OCI-LY3 (cell line): ENCODE results near the gene NDUFAB1.
"Not testable (repeated sequence)": the region's sequence is repeated elsewhere in the genome, so short reads cannot be mapped to it uniquely, and the experiment has no call there.

Source experiments
- H2AFZ ChIP-seq: fragments of 200-600, 300-600 bp; shearing (Covaris generic); 2 replicates; pipeline ENCODE4 v1.6.0; 2014; ENCODE audit warnings: antibody characterized with exemption, low read depth, low read length
- H3K27ac ChIP-seq: fragments of 200-600, 300-600 bp; sonication (generic); 2 replicates; pipeline ENCODE4 v1.5.1; 2014; ENCODE audit warnings: mild to moderate bottlenecking, low read length, moderate library complexity, mixed read lengths
- H3K27me3 ChIP-seq: fragments of 200-600, 300-600 bp; sonication (generic); 2 replicates; pipeline ENCODE4 v1.6.1; 2014; ENCODE audit warnings: low read depth, low read length, mixed read lengths
- H3K36me3 ChIP-seq: fragments of 200-600, 300-600 bp; sonication (generic); replicated peaks from 2 replicates; pipeline ENCODE3; 2014; ENCODE audit warnings: low read depth, low read length, mixed read lengths
- H3K4me1 ChIP-seq: fragments of 300-600, 200-600 bp; sonication (generic); 2 replicates; pipeline ENCODE4 v1.6.1; 2014; ENCODE audit warnings: low read length, mixed read lengths
- H3K4me2 ChIP-seq: fragments of 200-600, 300-600 bp; sonication (generic); 2 replicates; pipeline ENCODE4 v1.6.1; 2014; ENCODE audit warnings: low read length, mixed read lengths
- H3K4me3 ChIP-seq: fragments of 300-600, 200-600 bp; sonication (generic); 2 replicates; pipeline ENCODE4 v1.5.1; 2014; ENCODE audit warnings: antibody characterized with exemption, mild to moderate bottlenecking, low read length, moderate library complexity
- H3K79me2 ChIP-seq: fragments of 300-600, 200-600 bp; shearing (Covaris generic); 2 replicates; pipeline ENCODE4 v1.6.1; 2014; ENCODE audit warnings: mild to moderate bottlenecking, low read length, mixed read lengths
- H3K9ac ChIP-seq: fragments of 300-600, 200-600 bp; shearing (Covaris generic); 2 replicates; pipeline ENCODE4 v1.6.0; 2014; ENCODE audit warnings: mild to moderate bottlenecking, low read length, moderate library complexity
- H3K9me3 ChIP-seq: fragments of 200-600, 300-600 bp; shearing (Covaris generic); 2 replicates; pipeline ENCODE4 v1.6.1; 2014; ENCODE audit warnings: low read length, mixed read lengths; ENCODE audit not compliant: insufficient read depth
- H4K20me1 ChIP-seq: fragments of 200-600, 300-600 bp; sonication (generic); 2 replicates; pipeline ENCODE4 v1.6.1; 2016; ENCODE audit warnings: low read length, mixed read lengths; ENCODE audit not compliant: insufficient read depth
- EZH2phosphoT487 ChIP-seq: fragments of 200-600 bp; shearing (Covaris generic); IDR thresholded peaks from 2 replicates; pipeline ENCODE4 v1.6.1; 2018; ENCODE audit warnings: antibody characterized with exemption, mixed run types, low read depth
- TF ChIP-seq, protein P1 (sequence below): fragments of 200-600, 300-600 bp; sonication (generic); IDR thresholded peaks from 2 replicates; pipeline ENCODE4 v1.5.1; 2014; ENCODE audit warnings: antibody characterized with exemption, low read length, low read depth

Gene NDUFAB1

DNA sequence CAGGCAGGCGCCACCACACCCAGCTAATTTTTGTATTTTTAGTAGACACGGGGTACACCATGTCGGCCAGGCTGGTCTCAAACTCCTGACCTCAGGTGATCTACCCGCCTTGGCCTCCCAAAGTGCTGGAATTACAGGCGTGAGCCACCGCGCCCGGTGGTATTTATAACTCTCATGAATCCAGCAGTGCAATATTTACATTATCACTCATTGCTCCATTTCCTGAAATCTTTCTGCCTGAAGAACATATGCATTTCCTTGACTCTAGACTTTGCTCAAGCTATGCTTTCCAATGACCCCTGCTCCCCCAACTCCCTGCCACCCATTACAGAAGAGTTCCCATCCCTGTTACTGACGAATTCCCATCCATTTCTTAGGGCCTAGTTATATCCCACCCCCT, 19.7 kb upstream of the NDUFAB1 start:
- H2AFZ ChIP-seq: no peak overlapping the region
- H3K27me3 ChIP-seq: no peaks in the 10 kb centered on the region
- H3K4me3 ChIP-seq: no peak overlapping the region
- H3K4me2 ChIP-seq: no peak overlapping the region
- no peaks in the 10 kb centered on the region for H3K9me3 ChIP-seq
- H3K27ac ChIP-seq: no peak overlapping the region
- TF ChIP-seq, protein P1, sequence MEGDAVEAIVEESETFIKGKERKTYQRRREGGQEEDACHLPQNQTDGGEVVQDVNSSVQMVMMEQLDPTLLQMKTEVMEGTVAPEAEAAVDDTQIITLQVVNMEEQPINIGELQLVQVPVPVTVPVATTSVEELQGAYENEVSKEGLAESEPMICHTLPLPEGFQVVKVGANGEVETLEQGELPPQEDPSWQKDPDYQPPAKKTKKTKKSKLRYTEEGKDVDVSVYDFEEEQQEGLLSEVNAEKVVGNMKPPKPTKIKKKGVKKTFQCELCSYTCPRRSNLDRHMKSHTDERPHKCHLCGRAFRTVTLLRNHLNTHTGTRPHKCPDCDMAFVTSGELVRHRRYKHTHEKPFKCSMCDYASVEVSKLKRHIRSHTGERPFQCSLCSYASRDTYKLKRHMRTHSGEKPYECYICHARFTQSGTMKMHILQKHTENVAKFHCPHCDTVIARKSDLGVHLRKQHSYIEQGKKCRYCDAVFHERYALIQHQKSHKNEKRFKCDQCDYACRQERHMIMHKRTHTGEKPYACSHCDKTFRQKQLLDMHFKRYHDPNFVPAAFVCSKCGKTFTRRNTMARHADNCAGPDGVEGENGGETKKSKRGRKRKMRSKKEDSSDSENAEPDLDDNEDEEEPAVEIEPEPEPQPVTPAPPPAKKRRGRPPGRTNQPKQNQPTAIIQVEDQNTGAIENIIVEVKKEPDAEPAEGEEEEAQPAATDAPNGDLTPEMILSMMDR: no peak
- no peak for TF ChIP-seq EZH2phosphoT487
- peaks cover 26% of the 10 kb centered on the region for H3K36me3 ChIP-seq
- no peaks in the 10 kb centered on the region for H4K20me1 ChIP-seq
- no peaks in the 10 kb centered on the region for H3K79me2 ChIP-seq
- no peaks in the 10 kb centered on the region for H3K4me1 ChIP-seq
- no peak overlapping the region for H3K9ac ChIP-seq

DNA sequence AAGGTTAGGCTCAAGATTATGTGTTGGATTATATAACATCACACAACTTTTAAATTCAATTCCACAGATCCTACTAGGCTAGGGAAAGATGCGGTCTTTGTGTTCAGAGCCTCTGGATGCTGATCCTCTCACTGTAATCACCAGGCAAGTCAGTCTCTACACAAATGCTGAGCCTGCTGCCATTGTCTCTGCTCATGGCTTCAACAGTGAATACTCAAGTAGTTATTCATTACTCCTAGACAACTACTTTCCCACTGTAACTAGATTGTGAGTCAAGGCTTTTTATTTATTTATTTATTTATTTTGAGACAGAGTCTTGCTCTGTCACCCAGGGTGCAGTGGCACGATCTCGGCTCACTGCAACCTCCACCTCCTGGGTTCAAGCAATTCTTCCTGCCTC, 15.8 kb upstream of the NDUFAB1 start:
- Histone ChIP-seq H3K4me2 (no peak overlapping the region), H3K4me1 (no peaks in the 10 kb centered on the region), H3K79me2 (no peaks in the 10 kb centered on the region), H3K9me3 (no peaks in the 10 kb centered on the region), H2AFZ (no peak overlapping the region), H3K27me3 (no peaks in the 10 kb centered on the region), H4K20me1 (no peaks in the 10 kb centered on the region), H3K4me3 (no peak overlapping the region), H3K9ac (no peak overlapping the region), H3K27ac (no peak overlapping the region), H3K36me3 (peaks cover 20% of the 10 kb centered on the region)
- TF ChIP-seq, protein P1: no peak
- TF ChIP-seq EZH2phosphoT487: no peak

DNA sequence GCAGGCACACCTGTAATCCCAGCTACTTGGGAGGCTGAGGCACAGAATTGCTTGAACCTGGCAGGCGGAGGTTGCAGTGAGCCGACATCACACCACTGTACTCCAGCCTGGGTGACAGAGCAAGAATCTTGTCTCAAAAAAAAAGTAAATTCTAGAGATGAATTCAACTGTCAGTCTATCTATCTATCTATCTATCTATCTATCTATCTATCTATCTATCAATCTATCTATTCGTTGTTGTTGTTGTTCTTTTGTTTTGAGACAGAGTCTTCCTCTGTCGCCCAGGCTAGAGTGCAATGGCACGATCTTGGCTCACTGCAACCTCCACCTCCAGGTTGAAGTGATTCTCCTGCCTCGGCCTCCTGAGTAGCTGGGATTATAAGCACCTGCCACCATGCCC, 14.8 kb upstream of the NDUFAB1 start:
- not testable (repeated sequence) for H2AFZ ChIP-seq, H3K27me3 ChIP-seq, H3K4me3 ChIP-seq, H4K20me1 ChIP-seq, H3K4me2 ChIP-seq, H3K4me1 ChIP-seq, H3K79me2 ChIP-seq, H3K27ac ChIP-seq, H3K9me3 ChIP-seq, H3K9ac ChIP-seq
- peaks cover 13% of the 10 kb centered on the region for H3K36me3 ChIP-seq

DNA sequence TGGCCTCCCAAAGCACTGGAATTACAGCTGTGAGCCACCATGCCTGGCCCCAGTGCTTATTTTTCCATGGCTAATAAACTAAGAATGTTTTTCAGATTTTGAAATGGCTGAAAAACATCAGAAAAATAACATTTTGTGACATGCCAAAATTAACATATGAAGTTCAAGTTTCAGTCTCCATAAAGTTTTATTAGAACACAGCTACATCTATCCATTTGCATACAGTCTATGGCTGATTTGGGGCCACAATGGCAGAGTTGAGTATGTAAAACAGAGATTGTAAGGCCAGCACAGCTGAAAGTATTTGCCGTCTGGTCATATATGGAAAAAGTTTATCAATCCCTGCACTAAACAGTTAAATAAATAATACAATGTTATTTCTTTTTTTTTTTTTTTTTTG, 13.8 kb upstream of the NDUFAB1 start:
- Histone ChIP-seq H3K9ac (no peak overlapping the region), H3K9me3 (no peaks in the 10 kb centered on the region), H3K4me1 (no peaks in the 10 kb centered on the region), H3K4me3 (no peak overlapping the region), H3K4me2 (no peak overlapping the region), H4K20me1 (no peaks in the 10 kb centered on the region), H3K27ac (no peak overlapping the region), H2AFZ (no peak overlapping the region), H3K79me2 (no peaks in the 10 kb centered on the region), H3K27me3 (no peaks in the 10 kb centered on the region), H3K36me3 (peaks cover 11% of the 10 kb centered on the region)
- TF ChIP-seq, protein P1: no peak
- TF ChIP-seq EZH2phosphoT487: no peak

DNA sequence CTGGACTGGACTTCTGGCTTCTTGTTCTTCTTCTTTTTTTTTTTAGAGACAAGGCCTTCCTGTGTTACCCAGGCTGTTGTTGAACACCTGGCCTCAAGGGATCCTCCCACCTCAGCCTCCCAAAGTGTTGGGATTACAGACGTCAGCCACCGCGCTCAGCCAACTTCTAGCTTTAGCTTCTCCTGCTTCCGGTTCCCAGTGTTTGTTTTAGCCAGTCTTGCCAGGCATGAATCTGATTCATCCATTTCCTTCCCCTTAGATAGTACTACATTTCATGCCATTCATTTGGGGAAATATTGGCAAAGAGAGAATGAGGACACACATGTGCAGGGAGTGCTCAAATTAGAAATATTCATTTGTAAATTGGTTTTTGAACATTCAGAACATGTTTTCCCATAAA, 12.1 kb upstream of the NDUFAB1 start:
- no peak overlapping the region for H3K27ac ChIP-seq
- no peaks in the 10 kb centered on the region for H4K20me1 ChIP-seq
- no peak overlapping the region for H3K4me3 ChIP-seq
- TF ChIP-seq, protein P1: no peak
- no peak for TF ChIP-seq EZH2phosphoT487
- H3K9ac ChIP-seq: no peak overlapping the region
- no peaks in the 10 kb centered on the region for H3K4me1 ChIP-seq
- no peaks in the 10 kb centered on the region for H3K27me3 ChIP-seq
- no peak overlapping the region for H2AFZ ChIP-seq
- H3K4me2 ChIP-seq: no peak overlapping the region
- no peaks in the 10 kb centered on the region for H3K9me3 ChIP-seq
- H3K79me2 ChIP-seq: no peaks in the 10 kb centered on the region
- peaks cover 10% of the 10 kb centered on the region for H3K36me3 ChIP-seq
